Measurements from ENCODE around the gene CAMSAP2. TPM values are rescaled to one million over a fixed set of nuclear protein-coding genes. Genes with fewer than 3 reads are reported as not detected.

Gene CAMSAP2
- total RNA-seq, 1 donor: 50.3 TPM

DNA sequence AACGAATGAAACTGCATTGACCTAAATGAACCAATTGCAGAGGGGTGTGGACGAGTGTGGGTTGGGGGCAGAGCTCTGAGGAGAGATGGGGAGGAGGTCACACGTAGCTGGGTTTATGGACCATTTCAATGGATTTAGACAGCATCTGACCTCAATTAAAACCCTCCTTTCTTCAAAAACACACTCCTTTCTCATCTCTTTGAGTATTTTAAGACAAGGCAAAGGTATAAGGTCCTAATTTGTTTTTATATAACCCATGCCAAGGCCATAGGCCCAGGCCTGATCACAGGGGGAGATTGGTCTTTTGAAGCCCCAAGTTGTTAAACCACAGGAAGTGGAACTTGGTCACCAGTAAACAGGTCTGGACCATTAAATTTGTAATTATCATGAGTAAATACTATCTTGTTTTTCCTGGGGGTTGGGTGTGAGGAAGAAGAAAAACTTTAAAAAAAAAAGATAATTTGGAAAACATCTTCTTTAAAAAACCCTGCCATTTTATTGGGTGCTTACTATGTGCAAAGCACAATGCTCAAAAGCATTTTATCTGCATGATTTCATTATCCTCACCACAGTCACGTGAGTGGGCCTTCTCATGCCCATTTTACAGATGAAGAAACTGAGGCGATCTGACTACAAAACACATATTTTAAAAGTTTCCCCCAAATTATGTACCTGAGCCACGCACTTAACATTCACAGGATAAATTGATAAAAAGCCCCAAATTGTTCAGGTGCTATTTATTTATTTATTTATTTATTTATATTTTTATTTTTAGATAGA, 147.1 kb downstream of the CAMSAP2 start:
- no peak for DNase-seq (ENCODE audit: insufficient read length, low spot score, missing footprints)
- Histone ChIP-seq H3K27me3 (ENCODE audit: insufficient read depth, low read length) (peaks cover 25% of the 10 kb centered on the region), H3K4me3 (ENCODE audit: insufficient read depth, low read length) (no peak overlapping the region), H2AFZ (ENCODE audit: low read length) (no peak overlapping the region), H3K4me1 (ENCODE audit: insufficient read depth, low read length) (no peaks in the 10 kb centered on the region), H3K27ac (ENCODE audit: low read depth, low read length) (no peak overlapping the region), H3K79me2 (ENCODE audit: insufficient read depth, low read length) (no peaks in the 10 kb centered on the region), H3K9me3 (ENCODE audit: low read depth, low read length) (no peaks in the 10 kb centered on the region), H3K4me2 (ENCODE audit: insufficient read depth, low read length) (no peak overlapping the region), H4K20me1 (ENCODE audit: insufficient read depth, low read length) (no peaks in the 10 kb centered on the region), H3K36me3 (ENCODE audit: insufficient read depth, low read length) (no peaks in the 10 kb centered on the region)
- TF ChIP-seq, protein P1, sequence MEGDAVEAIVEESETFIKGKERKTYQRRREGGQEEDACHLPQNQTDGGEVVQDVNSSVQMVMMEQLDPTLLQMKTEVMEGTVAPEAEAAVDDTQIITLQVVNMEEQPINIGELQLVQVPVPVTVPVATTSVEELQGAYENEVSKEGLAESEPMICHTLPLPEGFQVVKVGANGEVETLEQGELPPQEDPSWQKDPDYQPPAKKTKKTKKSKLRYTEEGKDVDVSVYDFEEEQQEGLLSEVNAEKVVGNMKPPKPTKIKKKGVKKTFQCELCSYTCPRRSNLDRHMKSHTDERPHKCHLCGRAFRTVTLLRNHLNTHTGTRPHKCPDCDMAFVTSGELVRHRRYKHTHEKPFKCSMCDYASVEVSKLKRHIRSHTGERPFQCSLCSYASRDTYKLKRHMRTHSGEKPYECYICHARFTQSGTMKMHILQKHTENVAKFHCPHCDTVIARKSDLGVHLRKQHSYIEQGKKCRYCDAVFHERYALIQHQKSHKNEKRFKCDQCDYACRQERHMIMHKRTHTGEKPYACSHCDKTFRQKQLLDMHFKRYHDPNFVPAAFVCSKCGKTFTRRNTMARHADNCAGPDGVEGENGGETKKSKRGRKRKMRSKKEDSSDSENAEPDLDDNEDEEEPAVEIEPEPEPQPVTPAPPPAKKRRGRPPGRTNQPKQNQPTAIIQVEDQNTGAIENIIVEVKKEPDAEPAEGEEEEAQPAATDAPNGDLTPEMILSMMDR (IDR thresholded peaks at IDR 0.05; ENCODE audit: extremely low read depth, low read depth, low read length): no peak

DNA sequence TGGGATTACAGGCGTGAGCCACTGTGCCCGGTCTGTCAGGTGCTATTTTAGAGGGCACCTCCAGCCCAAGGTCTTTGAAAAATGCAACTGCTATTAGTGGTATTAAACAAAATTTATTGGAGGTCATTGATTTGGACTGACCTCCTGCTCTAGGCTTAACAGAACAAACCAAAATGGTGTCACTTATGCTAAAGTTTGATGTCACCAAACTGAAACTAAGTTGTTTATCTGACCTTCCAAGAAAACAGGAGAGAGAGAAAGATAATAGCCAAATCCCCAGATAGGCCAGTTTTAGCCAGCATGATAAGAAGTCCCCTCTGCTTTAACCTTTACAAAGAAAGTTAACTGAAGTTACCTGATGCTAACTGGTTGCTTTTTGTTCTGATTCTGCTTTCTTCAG, 147.9 kb downstream of the CAMSAP2 start:
- no peak for DNase-seq (ENCODE audit: insufficient read length, low spot score, missing footprints)
- Histone ChIP-seq H3K4me1 (ENCODE audit: insufficient read depth, low read length) (no peaks in the 10 kb centered on the region), H4K20me1 (ENCODE audit: insufficient read depth, low read length) (no peaks in the 10 kb centered on the region), H3K27ac (ENCODE audit: low read depth, low read length) (no peak overlapping the region), H3K79me2 (ENCODE audit: insufficient read depth, low read length) (no peaks in the 10 kb centered on the region), H3K27me3 (ENCODE audit: insufficient read depth, low read length) (peaks cover 28% of the 10 kb centered on the region), H3K4me2 (ENCODE audit: insufficient read depth, low read length) (no peak overlapping the region), H3K36me3 (ENCODE audit: insufficient read depth, low read length) (no peaks in the 10 kb centered on the region), H2AFZ (ENCODE audit: low read length) (no peak overlapping the region), H3K4me3 (ENCODE audit: insufficient read depth, low read length) (no peak overlapping the region), H3K9me3 (ENCODE audit: low read depth, low read length) (no peaks in the 10 kb centered on the region)
- TF ChIP-seq, protein P1 (IDR thresholded peaks at IDR 0.05; ENCODE audit: extremely low read depth, low read depth, low read length): no peak

DNA sequence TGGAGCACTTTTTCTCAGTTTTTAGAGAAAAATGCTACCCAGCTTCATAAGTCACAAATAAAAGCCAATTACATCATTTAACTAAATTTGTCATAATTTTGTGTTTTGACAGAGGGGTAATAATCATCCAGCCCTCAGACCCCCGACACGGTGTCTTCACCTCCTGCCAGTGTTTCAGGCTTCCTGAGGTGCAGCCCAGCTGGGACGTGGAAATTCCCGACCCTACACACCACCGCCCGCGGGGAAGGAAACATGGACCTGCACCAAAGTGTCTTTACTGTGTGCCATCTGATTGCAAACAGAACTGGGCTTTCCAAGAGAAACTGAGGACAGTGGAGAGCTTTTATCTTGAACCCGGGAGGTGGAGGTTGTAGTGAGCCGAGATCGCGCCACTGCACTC, 148.3 kb downstream of the CAMSAP2 start:
- no peak overlapping the region for H3K4me3 ChIP-seq (ENCODE audit: insufficient read depth, low read length)
- H3K9me3 ChIP-seq (ENCODE audit: low read depth, low read length): no peaks in the 10 kb centered on the region
- H3K79me2 ChIP-seq (ENCODE audit: insufficient read depth, low read length): no peaks in the 10 kb centered on the region
- H3K4me2 ChIP-seq (ENCODE audit: insufficient read depth, low read length): no peak overlapping the region
- no peaks in the 10 kb centered on the region for H4K20me1 ChIP-seq (ENCODE audit: insufficient read depth, low read length)
- no peak overlapping the region for H2AFZ ChIP-seq (ENCODE audit: low read length)
- H3K27ac ChIP-seq (ENCODE audit: low read depth, low read length): no peak overlapping the region
- no peak for DNase-seq (ENCODE audit: insufficient read length, low spot score, missing footprints)
- no peaks in the 10 kb centered on the region for H3K4me1 ChIP-seq (ENCODE audit: insufficient read depth, low read length)
- no peaks in the 10 kb centered on the region for H3K36me3 ChIP-seq (ENCODE audit: insufficient read depth, low read length)
- TF ChIP-seq, protein P1 (IDR thresholded peaks at IDR 0.05; ENCODE audit: extremely low read depth, low read depth, low read length): no peak
- peaks cover 32% of the 10 kb centered on the region for H3K27me3 ChIP-seq (ENCODE audit: insufficient read depth, low read length)

DNA sequence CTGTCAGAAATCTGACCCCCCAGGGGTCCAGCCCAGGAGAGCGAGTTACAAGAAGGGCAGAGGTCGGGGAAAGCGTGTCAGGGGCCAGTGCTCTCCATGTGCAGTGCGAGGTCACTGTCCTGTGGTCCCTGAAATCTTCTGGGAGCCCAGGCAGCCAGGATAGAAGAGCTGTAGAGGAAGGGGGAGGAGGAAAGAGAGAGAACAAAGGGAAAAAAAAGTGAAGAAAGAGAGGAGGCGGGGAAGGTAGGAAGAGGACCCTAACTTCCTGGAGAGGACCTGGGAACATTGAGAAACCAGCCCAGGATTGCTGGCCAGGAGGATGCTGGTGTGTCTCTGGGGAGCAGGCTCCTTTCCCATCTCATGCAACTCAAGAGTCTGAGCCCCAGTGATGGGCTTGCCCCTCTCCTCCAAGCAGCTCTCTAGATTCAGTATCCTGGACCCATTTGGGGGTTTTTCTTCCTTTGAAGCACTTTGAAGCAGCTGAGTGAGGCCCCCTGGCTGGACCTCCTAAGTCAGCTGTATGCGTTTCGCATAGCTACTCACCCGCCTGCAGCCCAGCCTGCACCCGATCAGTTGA, 149.2 kb downstream of the CAMSAP2 start:
- Histone ChIP-seq H3K9me3 (ENCODE audit: low read depth, low read length) (no peaks in the 10 kb centered on the region), H3K4me3 (ENCODE audit: insufficient read depth, low read length) (no peak overlapping the region), H3K27ac (ENCODE audit: low read depth, low read length) (no peak overlapping the region), H4K20me1 (ENCODE audit: insufficient read depth, low read length) (no peaks in the 10 kb centered on the region), H3K4me1 (ENCODE audit: insufficient read depth, low read length) (no peaks in the 10 kb centered on the region), H2AFZ (ENCODE audit: low read length) (no peak overlapping the region), H3K36me3 (ENCODE audit: insufficient read depth, low read length) (no peaks in the 10 kb centered on the region), H3K79me2 (ENCODE audit: insufficient read depth, low read length) (no peaks in the 10 kb centered on the region), H3K4me2 (ENCODE audit: insufficient read depth, low read length) (no peak overlapping the region), H3K27me3 (ENCODE audit: insufficient read depth, low read length) (peaks cover 40% of the 10 kb centered on the region)
- DNase-seq (ENCODE audit: insufficient read length, low spot score, missing footprints): no peak
- TF ChIP-seq, protein P1 (IDR thresholded peaks at IDR 0.05; ENCODE audit: extremely low read depth, low read depth, low read length): no peak

Data from osteoblast (primary cell).